GM18870 (cell line): ENCODE results near the gene NFE2L3.
"Not testable (repeated sequence)": the region's sequence is repeated elsewhere in the genome, so short reads cannot be mapped to it uniquely, and the experiment has no call there.

Experiments used
- ATAC-seq: cut with Tn5 transposase; IDR thresholded peaks from one replicate; pipeline ENCODE4 v1.9.1; 2021; ENCODE audit warnings: moderate library complexity; ENCODE audit not compliant: unreplicated experiment

NFE2L3 gene

DNA sequence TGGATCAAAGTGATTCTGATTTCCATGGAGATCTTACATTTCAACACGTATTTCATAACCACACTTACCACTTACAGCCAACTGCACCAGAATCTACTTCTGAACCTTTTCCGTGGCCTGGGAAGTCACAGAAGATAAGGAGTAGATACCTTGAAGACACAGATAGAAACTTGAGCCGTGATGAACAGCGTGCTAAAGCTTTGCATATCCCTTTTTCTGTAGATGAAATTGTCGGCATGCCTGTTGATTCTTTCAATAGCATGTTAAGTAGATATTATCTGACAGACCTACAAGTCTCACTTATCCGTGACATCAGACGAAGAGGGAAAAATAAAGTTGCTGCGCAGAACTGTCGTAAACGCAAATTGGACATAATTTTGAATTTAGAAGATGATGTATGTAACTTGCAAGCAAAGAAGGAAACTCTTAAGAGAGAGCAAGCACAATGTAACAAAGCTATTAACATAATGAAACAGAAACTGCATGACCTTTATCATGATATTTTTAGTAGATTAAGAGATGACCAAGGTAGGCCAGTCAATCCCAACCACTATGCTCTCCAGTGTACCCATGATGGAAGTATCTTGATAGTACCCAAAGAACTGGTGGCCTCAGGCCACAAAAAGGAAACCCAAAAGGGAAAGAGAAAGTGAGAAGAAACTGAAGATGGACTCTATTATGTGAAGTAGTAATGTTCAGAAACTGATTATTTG lies 33.3 kb downstream of the NFE2L3 start:
- no peak for ATAC-seq

GRCh38 chr7:26185844-26186180 lies 33.8 kb downstream of the NFE2L3 start:
- no peak for ATAC-seq

- no peak for ATAC-seq
Measured at GRCh38 chr7:26186364-26187311, 34.6 kb downstream of the NFE2L3 start.

GRCh38 chr7:26187380-26188205 lies 35.6 kb downstream of the NFE2L3 start:
- ATAC-seq = no peak

GRCh38 chr7:26188206-26188956 lies 36.4 kb downstream of the NFE2L3 start:
- no peak for ATAC-seq

DNA sequence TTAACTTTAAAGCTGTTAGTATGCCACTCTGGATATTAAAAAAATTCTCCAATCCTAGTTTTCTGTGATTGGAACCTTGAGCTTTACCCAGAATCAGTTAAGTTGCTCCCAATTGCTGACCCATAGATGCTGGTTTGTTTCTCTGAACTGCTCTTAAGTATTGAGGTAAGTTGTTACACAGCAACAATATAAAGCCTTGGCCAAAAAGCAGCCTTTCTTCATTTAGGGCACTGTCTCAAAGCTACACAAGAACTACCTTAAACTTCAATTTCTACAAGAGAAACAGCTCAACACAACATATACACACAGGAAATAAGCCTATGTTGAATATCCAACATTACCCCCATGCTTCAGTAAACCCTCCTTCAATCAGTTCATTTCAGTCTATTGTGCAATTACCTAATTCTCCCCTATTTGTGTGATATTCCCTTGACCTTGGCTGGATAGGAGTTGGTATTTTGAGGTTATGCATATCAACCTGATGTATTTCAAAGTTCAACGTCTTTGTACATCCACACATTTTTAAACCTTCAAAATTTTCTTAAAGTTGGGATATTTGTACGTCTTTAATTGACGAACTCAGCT lies 37.1 kb downstream of the NFE2L3 start:
- no peak for ATAC-seq

DNA sequence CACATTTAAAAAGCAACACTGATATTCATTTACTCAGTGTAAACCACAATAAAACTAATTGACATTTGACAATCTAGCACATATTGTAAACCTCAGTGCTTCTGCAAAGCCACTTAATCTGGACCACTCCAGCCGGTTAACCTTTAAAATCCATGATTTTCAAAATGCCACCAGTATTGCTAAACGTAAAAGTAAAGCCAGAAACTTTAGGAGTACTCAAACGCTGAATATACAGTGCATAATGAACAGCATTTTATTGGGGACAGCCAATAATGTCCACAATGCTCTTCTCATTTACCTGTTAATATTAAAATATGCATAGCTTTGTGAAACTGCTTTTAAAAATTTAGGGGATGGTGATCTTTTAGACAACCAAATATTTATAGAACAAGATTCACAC lies 37.7 kb downstream of the NFE2L3 start:
- ATAC-seq = no peak

DNA sequence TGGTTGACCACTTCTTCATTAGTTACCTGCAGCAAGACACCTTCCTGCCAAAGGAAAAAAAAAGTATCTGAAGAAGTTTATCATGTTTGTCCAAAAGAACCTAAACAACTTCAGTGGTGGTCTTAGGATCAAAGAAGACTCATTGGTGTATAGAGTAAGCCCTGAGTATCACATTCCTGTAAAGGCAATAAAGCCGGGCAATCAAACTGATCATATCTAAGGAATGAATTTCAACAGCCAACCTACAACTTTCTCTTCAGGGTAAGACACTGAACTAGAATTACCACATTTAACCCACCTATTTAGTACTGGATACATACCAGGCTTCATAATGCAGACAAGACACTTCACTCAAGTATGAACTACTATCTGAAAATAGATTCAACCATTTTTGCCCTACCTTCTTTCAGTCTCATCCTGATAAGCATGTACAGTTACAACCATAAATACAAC lies 38.4 kb downstream of the NFE2L3 start:
- no peak for ATAC-seq

GRCh38 chr7:26191233-26191973 lies 39.4 kb downstream of the NFE2L3 start:
- ATAC-seq = no peak

GRCh38 chr7:26191974-26192479 lies 40.0 kb downstream of the NFE2L3 start:
- no peak for ATAC-seq

GRCh38 chr7:26192485-26193087 lies 40.6 kb downstream of the NFE2L3 start:
- no peak for ATAC-seq

GRCh38 chr7:26193432-26194207 lies 41.6 kb downstream of the NFE2L3 start:
- ATAC-seq = no peak

GRCh38 chr7:26194764-26195163 lies 42.8 kb downstream of the NFE2L3 start:
- ATAC-seq = not testable (repeated sequence)

GRCh38 chr7:26195182-26195581 lies 43.2 kb downstream of the NFE2L3 start:
- ATAC-seq = no peak

DNA sequence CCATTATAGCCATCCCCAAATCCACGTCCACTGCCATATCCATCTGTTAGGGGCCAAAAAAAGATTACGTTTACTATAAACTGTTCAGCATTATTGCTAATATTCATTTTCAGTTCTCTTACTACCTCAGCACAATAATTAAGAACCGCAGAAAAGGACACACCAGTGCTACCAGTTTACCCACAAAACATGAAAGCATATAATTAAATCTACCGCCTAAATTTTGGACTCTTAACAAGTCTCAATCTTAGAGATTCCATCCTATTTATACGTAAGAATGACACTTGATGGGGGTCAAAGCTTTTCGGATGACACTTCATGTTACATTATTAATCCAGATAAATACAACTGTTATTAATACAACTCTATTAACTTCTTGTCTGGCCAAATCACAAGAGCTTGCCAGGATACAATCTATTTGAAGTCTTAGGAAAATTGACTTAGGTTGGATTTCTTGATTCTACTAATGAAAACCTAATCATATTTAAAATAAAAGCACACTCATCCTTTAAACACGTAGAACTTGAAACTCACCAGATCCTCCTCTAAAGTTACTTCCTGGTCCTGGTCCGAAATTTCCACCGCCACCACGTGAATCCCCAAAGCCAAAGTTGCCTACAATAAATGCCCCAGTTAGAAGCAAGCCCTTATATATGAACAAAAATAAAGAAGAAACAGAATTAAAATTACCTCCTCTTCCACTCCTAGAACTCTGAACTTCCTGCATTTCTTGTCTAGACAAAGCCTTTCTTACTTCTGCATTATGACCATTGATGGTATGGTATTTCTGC lies 44.1 kb downstream of the NFE2L3 start:
- ATAC-seq = no peak

DNA sequence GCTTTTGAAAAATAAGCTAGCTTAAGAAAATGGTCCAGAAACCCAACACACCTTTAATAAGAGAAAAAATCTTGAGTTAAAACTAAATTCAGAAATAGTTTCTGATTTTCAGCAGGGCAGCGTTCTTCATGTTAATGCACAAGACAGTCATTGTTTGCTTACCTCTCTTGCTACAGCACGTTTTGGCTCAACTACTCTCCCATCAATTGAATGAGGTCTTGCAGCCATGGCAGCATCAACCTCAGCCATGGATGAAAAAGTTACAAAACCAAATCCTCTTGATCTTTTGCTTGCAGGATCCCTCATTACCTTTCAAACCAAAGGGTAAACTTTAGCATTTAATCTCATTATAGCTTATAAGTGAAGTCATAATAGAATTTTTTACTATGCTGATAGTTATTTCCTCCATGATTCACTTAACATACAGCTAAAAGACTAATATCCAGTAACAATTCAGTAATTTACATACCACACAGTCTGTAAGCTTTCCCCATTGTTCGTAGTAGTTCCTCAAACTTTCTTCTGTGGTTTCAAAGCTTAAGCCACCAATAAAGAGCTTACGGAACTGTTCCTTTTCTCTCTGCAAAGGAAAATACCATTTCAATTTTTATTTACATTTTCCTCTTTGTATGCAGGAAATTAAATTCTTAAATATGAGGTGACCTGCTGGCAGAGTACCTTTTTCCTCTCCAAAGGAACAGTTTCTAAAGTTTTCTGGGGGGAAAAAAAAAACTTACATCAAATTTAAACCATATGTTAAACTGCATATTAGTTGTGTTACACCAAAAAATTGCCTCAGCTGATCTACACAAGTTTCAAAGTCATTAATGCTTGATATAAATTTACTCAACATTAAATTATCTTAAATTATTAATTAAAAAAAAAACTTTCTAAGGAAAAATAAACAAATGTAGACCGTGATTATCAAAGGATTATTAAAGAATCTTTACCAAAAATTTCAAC lies 45.4 kb downstream of the NFE2L3 start:
- no peak for ATAC-seq
